Islet precursor cell (in vitro differentiated cells): ENCODE results near the gene ZBTB7A.

Experiments
- DNase-seq: peaks from one replicate; pipeline ENCODE4 v3.0.0-alpha.2; 2018

Gene ZBTB7A

GRCh38 chr19:4066176-4066606 is 508 bp downstream of the ZBTB7A start:
- peak; percentile 48 for DNase-seq

GRCh38 chr19:4065430-4066175 is 1.1 kb downstream of the ZBTB7A start:
- peak; percentile 99 for DNase-seq

- DNase-seq = no peak
These were observed 2.0 kb downstream of the ZBTB7A start for GRCh38 chr19:4064496-4065260.

GRCh38 chr19:4064149-4064495 is 2.6 kb downstream of the ZBTB7A start:
- DNase-seq = no peak

- no peak for DNase-seq
These were observed 3.1 kb downstream of the ZBTB7A start for GRCh38 chr19:4063369-4064148.

GRCh38 chr19:4062419-4063368 is 4.0 kb downstream of the ZBTB7A start:
- no peak for DNase-seq

GRCh38 chr19:4061683-4062418 is 4.8 kb downstream of the ZBTB7A start:
- DNase-seq = peak; percentile 87

- DNase-seq = no peak
These were observed 5.5 kb downstream of the ZBTB7A start for GRCh38 chr19:4061178-4061682.

- no peak for DNase-seq
These were observed 6.0 kb downstream of the ZBTB7A start for GRCh38 chr19:4060621-4061177.

GRCh38 chr19:4059891-4060620 is 6.6 kb downstream of the ZBTB7A start:
- DNase-seq = no peak

GRCh38 chr19:4059453-4059871 is 7.2 kb downstream of the ZBTB7A start:
- no peak for DNase-seq

GRCh38 chr19:4058693-4059452 is 7.8 kb downstream of the ZBTB7A start:
- DNase-seq = no peak

GRCh38 chr19:4057931-4058692 is 8.6 kb downstream of the ZBTB7A start:
- DNase-seq = peak; percentile 93

GRCh38 chr19:4055209-4055552 is 11.5 kb downstream of the ZBTB7A start:
- DNase-seq = no peak

GRCh38 chr19:4054441-4055208 is 12.1 kb downstream of the ZBTB7A start:
- DNase-seq = no peak

- no peak for DNase-seq
These were observed 13.0 kb downstream of the ZBTB7A start for GRCh38 chr19:4053423-4054324.

GRCh38 chr19:4052993-4053422 is 13.7 kb downstream of the ZBTB7A start:
- DNase-seq = no peak
